ENCODE data around the gene SKA2.

GRCh38 chr17:59093702-59094231 is 61.2 kb downstream of the SKA2 start:
- TF ChIP-seq EZH2 (IDR thresholded peaks at IDR 0.05), result no peak
- TF ChIP-seq POLR2AphosphoS5 (IDR thresholded peaks at IDR 0.05; ENCODE audit: borderline replicate concordance, low read depth, low read length), result no peak

Measured in SK-N-MC (cell line).